ENCODE data around the gene SMIM35. TPM values are rescaled to one million over a fixed set of nuclear protein-coding genes. Genes with fewer than 3 reads are reported as not detected.

SMIM35 gene
- total RNA-seq, 2 donors from 2014 or later = not detected

DNA sequence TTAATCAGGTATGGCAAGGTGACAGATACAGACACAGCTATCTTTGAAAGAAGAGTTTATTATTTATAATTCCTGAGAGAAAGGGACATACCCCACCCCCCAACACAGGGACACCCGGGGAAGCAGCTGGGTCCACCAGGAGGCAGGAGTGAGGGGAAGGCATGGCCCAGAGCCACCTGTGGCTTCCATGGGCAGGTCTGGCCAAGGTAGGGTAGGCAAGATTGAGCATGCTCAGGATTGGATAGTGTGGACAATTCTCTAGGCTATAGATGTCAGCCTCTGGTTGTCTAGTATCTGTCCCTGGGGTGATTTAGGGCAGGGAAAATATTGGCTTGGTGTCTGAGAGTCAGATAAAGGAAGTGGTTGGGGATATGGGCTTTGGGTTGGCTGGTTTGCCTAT lies 27.5 kb upstream of the SMIM35 start:
- no peaks in the 10 kb centered on the region for H3K36me3 Mint-ChIP-seq
- H3K27ac Mint-ChIP-seq = peak overlapping the region in 1 of 2 donors; percentile 1
- H3K9me3 Mint-ChIP-seq = no peaks in the 10 kb centered on the region
- ATAC-seq (no peak), DNase-seq (ENCODE audit: low spot score in 2 of 2) (no peak)

DNA sequence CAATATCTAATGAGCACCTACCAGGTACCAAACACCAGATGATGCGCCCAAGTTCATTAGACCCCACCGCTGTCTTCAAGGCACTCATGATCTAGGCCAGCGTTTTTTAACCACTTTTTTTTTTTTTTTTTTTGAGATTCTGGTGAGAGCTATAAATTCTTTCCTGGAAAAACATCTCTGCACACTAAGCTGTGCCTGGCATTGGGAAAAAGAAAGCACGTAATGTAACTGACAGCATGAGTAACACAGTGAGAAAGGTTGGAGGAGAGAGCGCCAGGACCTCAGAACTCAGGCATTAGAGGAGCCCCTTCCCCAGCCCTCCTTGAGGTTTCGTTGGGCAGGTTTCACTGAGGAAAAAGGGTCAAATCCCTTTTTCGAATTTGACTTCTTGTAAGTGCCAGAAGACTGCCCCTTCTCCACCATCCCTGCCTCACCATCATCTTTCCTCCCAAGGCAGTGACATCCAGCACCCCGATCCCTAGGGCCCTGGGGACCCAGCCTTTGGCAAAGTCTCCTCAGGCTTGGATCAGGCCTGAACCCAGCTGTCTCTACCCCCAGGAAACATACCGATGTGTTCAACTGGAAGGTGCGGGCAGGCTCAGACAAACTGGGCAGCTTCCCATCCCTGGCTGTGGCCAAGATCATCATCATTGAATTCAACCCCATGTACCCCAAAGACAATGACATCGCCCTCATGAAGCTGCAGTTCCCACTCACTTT lies 26.1 kb upstream of the SMIM35 start:
- no peak for DNase-seq (ENCODE audit: low spot score in 2 of 2)
- Mint-ChIP-seq H3K27ac (no peak overlapping the region), H3K9me3 (no peaks in the 10 kb centered on the region), H3K36me3 (no peaks in the 10 kb centered on the region)
- no peak for ATAC-seq

DNA sequence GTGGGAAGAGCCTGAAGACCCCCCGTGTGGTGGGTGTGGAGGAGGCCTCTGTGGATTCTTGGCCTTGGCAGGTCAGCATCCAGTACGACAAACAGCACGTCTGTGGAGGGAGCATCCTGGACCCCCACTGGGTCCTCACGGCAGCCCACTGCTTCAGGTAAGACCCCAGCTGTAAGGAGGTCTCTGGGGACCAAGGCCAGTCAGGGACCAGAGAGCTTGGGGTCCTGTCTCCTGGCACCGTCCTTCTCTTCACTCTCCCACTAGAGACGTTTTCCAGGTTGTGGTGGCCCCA lies 24.9 kb upstream of the SMIM35 start:
- Mint-ChIP-seq H3K27ac (no peak overlapping the region), H3K9me3 (no peaks in the 10 kb centered on the region), H3K36me3 (no peaks in the 10 kb centered on the region)
- DNase-seq (ENCODE audit: low spot score in 2 of 2) = no peak
- no peak for ATAC-seq

DNA sequence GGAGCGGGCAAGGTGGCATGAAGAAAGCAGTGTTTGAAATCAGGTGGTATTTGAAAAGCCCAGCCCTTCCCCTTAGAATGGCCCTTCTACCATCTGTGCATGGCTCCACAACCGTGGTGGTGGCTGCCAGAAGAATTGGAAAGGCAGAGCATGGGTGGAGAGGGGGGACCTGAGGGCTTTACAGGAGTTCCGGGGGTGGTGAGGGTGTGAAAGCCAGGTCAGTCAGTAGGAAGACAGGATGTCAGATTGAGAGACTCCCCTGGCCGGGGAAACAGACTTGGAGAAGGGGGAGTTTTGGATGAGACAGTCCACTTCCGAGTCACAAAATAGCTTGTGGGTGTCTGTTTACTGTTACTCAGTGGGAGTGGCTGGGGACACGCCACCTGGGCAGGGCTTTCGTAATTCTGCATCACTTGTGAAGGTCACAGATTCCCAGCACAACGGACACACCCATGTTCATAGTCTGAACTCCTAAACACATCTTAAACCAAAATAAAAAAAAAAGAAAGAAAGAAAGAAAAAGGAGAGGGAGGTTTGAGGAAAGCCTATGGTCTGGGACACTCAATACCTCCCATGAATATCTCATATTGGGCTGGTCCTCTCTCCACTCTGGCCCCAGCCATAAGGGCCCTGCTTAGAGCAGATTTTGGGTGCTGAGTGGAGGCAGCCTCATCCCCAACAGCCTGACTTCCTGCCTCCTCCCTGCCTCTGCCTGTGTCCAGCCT lies 24.4 kb upstream of the SMIM35 start:
- Mint-ChIP-seq H3K27ac (peak overlapping the region in 1 of 2 donors; percentile 31), H3K9me3 (no peaks in the 10 kb centered on the region), H3K36me3 (no peaks in the 10 kb centered on the region)
- no peak for DNase-seq (ENCODE audit: low spot score in 2 of 2)
- ATAC-seq = no peak

DNA sequence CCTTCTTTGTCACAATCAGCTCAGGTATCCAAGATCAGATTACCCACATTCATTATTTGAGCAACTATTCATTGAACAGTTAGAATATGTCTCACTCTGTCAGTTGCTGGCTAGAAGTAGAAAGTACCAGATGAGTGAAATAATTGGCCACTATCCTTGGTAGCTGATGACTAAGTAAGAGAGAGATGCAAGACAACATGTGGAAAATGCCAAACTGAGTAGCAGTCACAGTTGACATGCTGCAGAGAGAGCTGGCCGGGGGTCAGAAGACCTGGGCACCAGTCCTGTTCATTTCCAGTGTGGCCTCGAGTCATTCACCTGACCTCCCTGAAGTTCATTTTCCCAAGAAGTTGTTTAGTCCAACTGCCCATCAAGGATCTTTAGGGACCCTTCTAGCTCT lies 22.5 kb upstream of the SMIM35 start:
- H3K36me3 Mint-ChIP-seq = no peaks in the 10 kb centered on the region
- ATAC-seq (no peak), DNase-seq (ENCODE audit: low spot score in 2 of 2) (no peak)
- no peaks in the 10 kb centered on the region for H3K9me3 Mint-ChIP-seq
- no peak overlapping the region for H3K27ac Mint-ChIP-seq

DNA sequence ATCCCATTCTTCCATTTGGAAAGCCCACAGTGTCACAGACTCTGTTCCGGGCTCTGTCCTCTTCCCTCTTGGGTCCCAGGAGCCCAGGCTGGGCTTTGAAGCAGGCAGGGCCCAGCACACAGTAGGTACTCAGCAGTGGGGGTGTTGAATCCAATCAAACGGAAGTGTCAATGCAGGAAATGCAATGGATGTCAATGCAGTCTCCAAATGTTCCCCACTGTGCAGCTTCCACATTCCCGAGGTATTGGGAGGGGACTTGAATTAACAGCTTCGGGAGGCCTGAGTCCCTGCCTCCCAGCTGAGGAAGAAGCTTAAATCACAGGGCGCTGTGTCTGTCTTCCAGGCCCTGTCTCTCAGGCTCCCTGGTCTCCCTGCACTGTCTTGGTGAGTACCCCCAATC lies 21.8 kb upstream of the SMIM35 start:
- H3K27ac Mint-ChIP-seq = no peak overlapping the region

DNA sequence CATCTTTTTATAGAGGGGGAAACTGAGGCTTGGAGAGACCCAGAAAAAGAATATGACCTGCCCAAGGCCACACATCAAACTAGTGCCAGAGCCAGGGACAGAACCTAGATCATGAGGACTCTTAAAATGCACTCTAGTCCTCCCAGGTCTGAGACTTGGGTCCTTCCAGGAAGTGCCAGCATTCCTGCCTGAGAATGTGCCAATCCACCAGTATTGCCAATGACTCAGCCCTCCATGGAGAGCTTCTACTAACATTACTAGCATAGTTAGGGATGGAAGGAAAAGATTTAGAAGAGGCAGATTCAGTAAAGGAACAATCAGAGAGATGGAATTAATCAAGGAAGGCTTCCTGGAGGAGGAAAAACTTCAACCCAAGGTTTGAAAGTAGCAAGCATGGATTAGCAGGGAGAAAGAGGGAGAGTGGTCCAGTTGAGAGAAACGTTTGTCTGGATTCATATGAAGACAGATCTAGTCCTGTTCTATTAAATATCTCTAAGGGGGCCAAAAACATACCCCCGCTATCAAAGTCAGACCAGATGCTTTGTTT lies 20.1 kb upstream of the SMIM35 start:
- Mint-ChIP-seq H3K36me3 (no peaks in the 10 kb centered on the region), H3K9me3 (no peaks in the 10 kb centered on the region), H3K27ac (no peak overlapping the region)
- DNase-seq (ENCODE audit: low spot score in 2 of 2) (no peak), ATAC-seq (no peak)

More for the DNA sequence above, 21.8 kb upstream of the SMIM35 start:
- ATAC-seq (no peak), DNase-seq (ENCODE audit: low spot score in 2 of 2) (no peak)
- Mint-ChIP-seq H3K9me3 (no peaks in the 10 kb centered on the region), H3K36me3 (no peaks in the 10 kb centered on the region)

DNA sequence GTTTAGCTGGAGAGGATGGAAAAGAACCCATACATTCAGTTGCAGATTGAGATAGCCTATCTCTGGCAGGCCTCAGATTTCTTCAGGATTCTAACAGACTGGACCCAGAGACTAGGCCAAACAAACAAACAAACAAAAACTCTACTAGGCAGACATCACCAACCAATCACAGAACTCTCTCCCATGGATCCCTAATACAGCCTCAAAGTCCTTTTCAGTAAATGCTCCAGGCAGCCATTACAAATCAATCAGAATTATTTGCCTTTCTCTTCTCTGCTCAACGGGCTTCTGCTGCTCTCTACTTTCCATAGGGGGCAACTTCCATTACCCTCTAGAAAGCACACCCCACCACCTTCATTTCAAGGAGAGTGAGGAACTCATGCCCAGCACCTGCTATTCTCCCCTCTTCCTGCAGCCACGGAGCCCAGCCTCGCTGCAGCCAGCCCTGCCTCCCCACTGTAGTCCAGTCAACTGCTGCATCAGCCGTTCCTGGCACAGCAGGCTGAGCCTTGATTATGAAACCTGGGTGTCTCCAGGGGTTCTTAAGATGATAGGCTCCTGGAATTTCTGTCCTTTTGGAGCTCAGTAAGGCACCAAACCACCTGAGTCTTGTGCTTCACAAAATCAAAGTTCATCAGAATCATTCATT lies 19.0 kb upstream of the SMIM35 start:
- no peak for ATAC-seq
- H3K36me3 Mint-ChIP-seq = no peaks in the 10 kb centered on the region
- DNase-seq (ENCODE audit: low spot score in 2 of 2) = no peak
- no peaks in the 10 kb centered on the region for H3K9me3 Mint-ChIP-seq
- no peak overlapping the region for H3K27ac Mint-ChIP-seq

DNA sequence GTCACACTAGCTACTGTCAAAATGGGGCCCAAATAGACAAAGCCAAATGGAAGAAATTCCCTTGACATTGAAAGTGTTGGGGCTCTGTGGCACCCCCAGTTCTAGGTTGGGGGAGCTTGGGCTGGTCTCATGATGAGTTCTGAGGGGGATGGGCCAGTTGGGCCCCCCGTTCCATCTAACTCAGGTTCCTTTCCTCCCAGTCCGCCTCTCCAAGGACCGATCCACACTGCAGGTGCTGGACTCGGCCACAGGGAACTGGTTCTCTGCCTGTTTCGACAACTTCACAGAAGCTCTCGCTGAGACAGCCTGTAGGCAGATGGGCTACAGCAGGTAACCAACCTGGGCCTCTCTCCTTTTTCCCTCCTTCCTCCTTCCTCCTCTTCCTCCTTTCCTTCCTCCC lies 17.7 kb upstream of the SMIM35 start:
- no peak for DNase-seq (ENCODE audit: low spot score in 2 of 2)
- Mint-ChIP-seq H3K9me3 (no peaks in the 10 kb centered on the region), H3K27ac (no peak overlapping the region), H3K36me3 (no peaks in the 10 kb centered on the region)
- ATAC-seq = no peak

DNA sequence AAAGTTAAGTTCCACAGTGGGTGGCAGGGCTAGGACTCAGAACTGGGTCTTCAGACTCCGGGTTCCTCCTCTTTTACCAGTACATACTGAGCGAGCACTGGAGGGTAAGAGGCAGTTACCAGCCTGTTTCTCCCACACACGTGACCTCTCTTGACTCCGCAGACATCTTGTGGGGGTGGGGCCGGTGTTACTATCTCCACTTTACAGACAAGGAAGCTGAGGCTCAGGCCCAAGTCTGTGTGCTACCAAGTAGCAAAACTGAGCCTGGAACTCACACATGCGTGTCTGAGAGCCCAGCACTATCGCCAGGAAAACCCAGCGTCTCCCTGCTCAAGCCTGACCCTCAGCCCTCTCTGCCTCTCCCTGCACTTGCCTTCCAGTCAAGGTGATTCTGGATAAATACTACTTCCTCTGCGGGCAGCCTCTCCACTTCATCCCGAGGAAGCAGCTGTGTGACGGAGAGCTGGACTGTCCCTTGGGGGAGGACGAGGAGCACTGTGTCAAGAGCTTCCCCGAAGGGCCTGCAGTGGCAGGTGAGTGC lies 16.0 kb upstream of the SMIM35 start:
- no peaks in the 10 kb centered on the region for H3K36me3 Mint-ChIP-seq
- H3K27ac Mint-ChIP-seq = no peak overlapping the region
- H3K9me3 Mint-ChIP-seq = no peaks in the 10 kb centered on the region
- ATAC-seq = no peak
- DNase-seq (ENCODE audit: low spot score in 2 of 2) = no peak

DNA sequence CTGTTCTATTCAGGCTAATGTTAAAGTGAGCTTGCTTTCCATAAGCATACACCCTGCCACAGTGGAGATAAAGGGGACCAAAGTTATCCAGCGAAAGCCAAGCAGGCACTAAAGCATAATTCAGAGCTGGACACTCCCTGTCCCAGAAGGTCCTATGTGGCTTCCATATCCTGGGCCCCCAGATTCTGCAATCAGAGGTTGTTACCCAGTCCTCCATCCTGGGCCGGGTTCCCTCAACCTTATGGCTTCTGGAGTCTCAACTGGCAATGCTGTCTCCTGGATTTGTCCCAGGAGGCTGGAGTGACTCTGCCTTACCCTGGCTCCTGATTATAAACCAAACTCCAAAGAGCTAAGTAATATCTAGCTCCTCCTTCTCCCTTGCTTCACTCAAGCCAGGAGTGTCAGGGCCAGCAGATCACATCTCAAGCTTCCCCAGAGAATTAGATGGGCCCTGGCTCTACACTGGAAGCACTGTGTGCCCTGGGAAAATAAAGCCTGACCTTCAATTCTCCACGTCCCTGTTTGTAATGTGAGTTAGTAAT lies 14.0 kb upstream of the SMIM35 start:
- no peak overlapping the region for H3K27ac Mint-ChIP-seq
- no peaks in the 10 kb centered on the region for H3K36me3 Mint-ChIP-seq
- DNase-seq (ENCODE audit: low spot score in 2 of 2) = no peak
- no peak for ATAC-seq
- no peaks in the 10 kb centered on the region for H3K9me3 Mint-ChIP-seq

DNA sequence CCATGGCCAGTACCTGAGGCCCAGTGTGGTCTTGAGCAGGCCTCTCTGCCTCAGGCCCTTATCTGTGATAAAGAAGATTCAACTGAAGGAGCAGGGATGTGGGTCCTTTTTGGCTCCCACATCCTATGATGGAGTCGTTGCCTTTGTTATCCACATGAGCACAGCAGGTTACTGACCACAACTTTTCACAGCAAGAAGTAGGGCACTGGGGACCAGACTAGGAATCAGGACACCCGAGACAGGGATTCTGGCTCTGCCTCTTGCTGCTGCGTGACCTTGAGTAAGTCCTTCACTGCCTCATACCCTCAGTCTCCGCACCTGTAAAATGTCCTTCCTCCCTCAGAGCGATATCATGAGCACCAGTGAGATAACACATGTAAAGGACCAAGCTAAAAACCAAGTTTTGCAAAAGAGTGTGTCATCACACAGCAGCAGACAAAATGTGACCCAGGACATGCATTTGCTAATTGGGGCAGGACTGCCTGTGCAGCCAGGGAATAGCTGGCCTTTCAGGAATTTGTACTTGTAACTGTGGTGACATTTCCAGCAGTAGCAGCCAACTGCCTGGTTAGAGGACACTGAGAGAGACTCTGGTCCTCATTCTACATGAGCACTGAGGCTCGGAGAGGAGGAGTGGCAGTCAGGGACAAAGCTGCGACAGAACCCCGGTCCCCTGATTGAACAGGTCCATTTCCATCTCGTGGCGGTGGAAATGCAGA lies 13.2 kb upstream of the SMIM35 start:
- no peak for ATAC-seq
- no peak for DNase-seq (ENCODE audit: low spot score in 2 of 2)

DNA sequence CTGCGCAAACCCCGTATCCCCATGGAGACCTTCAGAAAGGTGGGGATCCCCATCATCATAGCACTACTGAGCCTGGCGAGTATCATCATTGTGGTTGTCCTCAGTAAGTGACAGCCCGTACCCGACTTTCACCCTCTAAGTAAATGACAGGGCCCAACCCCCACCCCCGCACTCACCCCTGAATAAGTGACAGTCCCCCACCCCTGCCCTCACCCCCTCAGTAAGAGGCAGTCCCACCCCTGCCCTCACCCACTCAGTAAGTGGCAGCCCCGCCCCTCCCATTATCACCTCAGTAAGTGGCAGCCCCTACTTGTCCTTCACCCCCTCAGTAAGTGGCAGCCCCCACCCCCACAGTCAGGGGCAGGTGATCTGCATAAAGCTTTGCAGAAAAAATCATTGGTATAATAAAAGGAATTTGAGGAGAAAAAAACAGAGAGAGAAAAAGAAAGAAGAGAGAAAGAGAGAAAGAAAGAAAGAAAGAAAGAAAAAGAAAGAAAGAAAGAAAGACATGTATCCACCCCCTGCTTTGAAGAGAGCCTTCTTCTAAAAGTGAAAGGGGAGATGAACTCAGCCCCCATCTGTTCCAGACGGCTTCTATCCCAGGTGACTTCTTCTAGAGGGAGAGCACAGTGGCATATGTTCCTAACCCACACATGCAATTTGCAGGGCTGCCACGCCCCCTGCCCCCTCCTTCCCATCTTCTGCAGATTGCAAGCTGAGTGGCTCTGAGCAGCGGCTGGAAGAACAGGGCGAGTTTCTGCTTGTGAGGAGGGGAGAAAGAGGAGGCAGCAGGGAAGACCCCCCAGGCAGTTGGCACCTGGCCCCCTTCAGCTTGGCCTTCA lies 12.5 kb upstream of the SMIM35 start:
- ATAC-seq (no peak), DNase-seq (ENCODE audit: low spot score in 2 of 2) (no peak)
- Mint-ChIP-seq H3K27ac (peak overlapping the region in 1 of 2 donors; percentile 5), H3K9me3 (no peaks in the 10 kb centered on the region), H3K36me3 (no peaks in the 10 kb centered on the region)

More for the DNA sequence above, 13.2 kb upstream of the SMIM35 start:
- H3K36me3 Mint-ChIP-seq = no peaks in the 10 kb centered on the region
- H3K9me3 Mint-ChIP-seq = no peaks in the 10 kb centered on the region
- H3K27ac Mint-ChIP-seq = no peak overlapping the region

DNA sequence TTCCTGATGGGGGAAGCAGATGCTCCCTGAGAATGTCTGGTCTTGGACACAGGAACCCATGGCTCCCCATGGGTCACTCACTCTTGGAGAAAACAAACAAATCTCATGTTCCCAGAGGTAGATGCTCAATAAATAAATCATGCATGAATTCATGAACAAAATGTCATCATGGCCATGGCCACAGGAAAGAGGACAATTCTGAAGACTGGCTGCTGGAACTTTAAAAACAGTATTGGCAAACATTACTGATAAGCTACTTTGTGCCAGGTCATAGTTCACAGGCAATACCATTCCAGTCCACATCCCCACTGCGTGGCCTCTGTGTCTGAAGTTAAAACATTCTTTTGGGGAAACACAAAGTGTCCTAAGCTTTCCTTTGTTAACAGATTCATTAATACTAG lies 9.2 kb upstream of the SMIM35 start:
- no peak for DNase-seq (ENCODE audit: low spot score in 2 of 2)
- ATAC-seq = no peak
- Mint-ChIP-seq H3K36me3 (no peaks in the 10 kb centered on the region), H3K9me3 (no peaks in the 10 kb centered on the region), H3K27ac (no peak overlapping the region)

DNA sequence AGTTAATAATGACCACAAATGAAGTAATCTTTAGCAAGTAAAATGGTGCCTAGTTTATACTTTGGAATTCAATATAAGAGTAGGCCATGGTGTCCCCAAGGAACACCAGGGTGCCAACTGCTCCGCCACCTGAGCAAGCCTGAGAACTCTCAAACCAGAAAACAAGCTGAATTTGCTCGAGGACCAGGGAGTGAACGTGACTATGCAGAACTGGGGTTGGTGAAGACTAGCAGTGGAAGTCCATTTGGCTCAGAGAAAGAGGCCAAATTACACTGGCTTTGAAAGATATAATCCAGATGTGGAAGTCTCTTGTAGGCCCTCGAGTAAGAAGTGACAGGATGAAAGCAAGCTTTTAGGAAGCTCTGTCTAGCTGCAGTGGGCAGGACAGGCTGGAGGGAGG lies 8.7 kb upstream of the SMIM35 start:
- no peak for DNase-seq (ENCODE audit: low spot score in 2 of 2)
- Mint-ChIP-seq H3K27ac (no peak overlapping the region), H3K36me3 (no peaks in the 10 kb centered on the region), H3K9me3 (no peaks in the 10 kb centered on the region)
- ATAC-seq = no peak

Measured in activated naive CD4-positive, alpha-beta T cell treated with anti-CD3 and anti-CD28 coated beads, Interleukin-2, amount 50 U/mL, for 72 hours (primary cell).